Activated B cell treated with CpG ODN at 0.5 μM for 24 hours (primary cell): ENCODE results near the gene NAA35. TPM values are rescaled to one million over a fixed set of nuclear protein-coding genes. Genes with fewer than 3 reads are reported as not detected.

Experiments used
- ATAC-seq: fragments of 200-7000 bp; cut with Tn5 transposase; one replicate; pipeline ENCODE4 v1.10.0; 2021; ENCODE audit warnings: low read depth, mild to moderate bottlenecking, moderate library complexity
- CTCF ChIA-PET: fragments of 350-600 bp; sonication (Branson Sonifier 250); formaldehyde crosslinking; loops from one replicate; lab custom pipeline; 2021; ENCODE audit warnings: antibody characterized with exemption; lab: Charles Lee
- POLR2A ChIA-PET: fragments of 350-600 bp; sonication (Branson Sonifier 250); formaldehyde crosslinking; loops from one replicate; lab custom pipeline; 2021; ENCODE audit warnings: antibody characterized with exemption; lab: Charles Lee
- DNase-seq: peaks from one replicate; pipeline ENCODE4 v3.0.0; 2022
- H3K27ac Mint-ChIP-seq: one replicate; pipeline ENCODE4 v1.8.0; 2020; ENCODE audit warnings: mixed read lengths
- H3K27me3 Mint-ChIP-seq: one replicate; pipeline ENCODE4 v1.8.0; 2021; ENCODE audit warnings: mixed read lengths
- H3K36me3 Mint-ChIP-seq: one replicate; pipeline ENCODE4 v1.8.0; 2021; ENCODE audit warnings: low read depth, mixed read lengths
- H3K4me1 Mint-ChIP-seq: one replicate; pipeline ENCODE4 v1.8.0; 2021; ENCODE audit warnings: mixed read lengths
- H3K4me3 Mint-ChIP-seq: one replicate; pipeline ENCODE4 v1.8.0; 2020; ENCODE audit warnings: mild to moderate bottlenecking, mixed read lengths
- H3K9me3 Mint-ChIP-seq: one replicate; pipeline ENCODE4 v1.8.0; 2020; ENCODE audit warnings: mixed read lengths
- CTCF ChIP-seq: fragments of 200-600 bp; IDR thresholded peaks from one replicate; pipeline ENCODE4 v1.8.0; 2022; ENCODE audit warnings: antibody characterized with exemption, mild to moderate bottlenecking
- intact Hi-C: fragments of 100-400 bp; cut with micrococcal nuclease; formaldehyde crosslinking; loops from one replicate; pipeline ENCODE4 v1.15.1; 2024
- total RNA-seq: library from RNA; stranded (reverse); gene quantifications from 2 replicates; pipeline ENCODE4 v1.2.3, GENCODE V29; 2022

The NAA35 gene
- total RNA-seq, 1 donor from 2014 or later: 18.9 TPM

GRCh38 chr9:86043586-86043985 lies 102.6 kb downstream of the NAA35 start:
- H3K27me3 Mint-ChIP-seq: no peaks in the 10 kb centered on the region
- H3K36me3 Mint-ChIP-seq: no peaks in the 10 kb centered on the region
- H3K4me3 Mint-ChIP-seq: no peak overlapping the region
- ChIA-PET CTCF (no interaction called here), POLR2A (no interaction called here)
- no peak overlapping the region for H3K27ac Mint-ChIP-seq
- no peaks in the 10 kb centered on the region for H3K4me1 Mint-ChIP-seq
- intact Hi-C loops: no loop called here
- no peaks in the 10 kb centered on the region for H3K9me3 Mint-ChIP-seq
- ATAC-seq (no peak), DNase-seq (no peak)
- no peak for TF ChIP-seq CTCF

GRCh38 chr9:86043999-86044398 lies 103.1 kb downstream of the NAA35 start:
- no peak for TF ChIP-seq CTCF
- H3K9me3 Mint-ChIP-seq: no peaks in the 10 kb centered on the region
- no peaks in the 10 kb centered on the region for H3K36me3 Mint-ChIP-seq
- H3K4me1 Mint-ChIP-seq: no peaks in the 10 kb centered on the region
- ATAC-seq: no peak
- intact Hi-C loops: no loop called here
- H3K27me3 Mint-ChIP-seq: no peaks in the 10 kb centered on the region
- DNase-seq: no peak
- H3K27ac Mint-ChIP-seq: no peak overlapping the region
- ChIA-PET CTCF (no interaction called here), POLR2A (no interaction called here)
- no peak overlapping the region for H3K4me3 Mint-ChIP-seq

GRCh38 chr9:86045654-86046053 lies 104.7 kb downstream of the NAA35 start:
- Mint-ChIP-seq H3K9me3 (no peaks in the 10 kb centered on the region), H3K27ac (no peak overlapping the region), H3K36me3 (no peaks in the 10 kb centered on the region), H3K27me3 (no peaks in the 10 kb centered on the region), H3K4me1 (no peaks in the 10 kb centered on the region), H3K4me3 (no peak overlapping the region)
- no peak for ATAC-seq
- intact Hi-C loops: no loop called here
- no peak for DNase-seq
- no peak for TF ChIP-seq CTCF
- ChIA-PET CTCF (no interaction called here), POLR2A (no interaction called here)

- ATAC-seq (no peak), DNase-seq (no peak)
- Mint-ChIP-seq H3K36me3 (no peaks in the 10 kb centered on the region), H3K4me1 (no peaks in the 10 kb centered on the region), H3K4me3 (no peak overlapping the region), H3K27me3 (no peaks in the 10 kb centered on the region), H3K27ac (no peak overlapping the region), H3K9me3 (no peaks in the 10 kb centered on the region)
- intact Hi-C loops: no loop called here
- CTCF ChIA-PET: no interaction called here
- no peak for TF ChIP-seq CTCF
- POLR2A ChIA-PET: no interaction called here
Measured at GRCh38 chr9:86046071-86046636, 105.2 kb downstream of the NAA35 start.

GRCh38 chr9:86046930-86047341 lies 106.0 kb downstream of the NAA35 start:
- Mint-ChIP-seq H3K9me3 (no peaks in the 10 kb centered on the region), H3K4me3 (no peak overlapping the region), H3K36me3 (no peaks in the 10 kb centered on the region), H3K27ac (no peak overlapping the region), H3K4me1 (no peaks in the 10 kb centered on the region), H3K27me3 (no peaks in the 10 kb centered on the region)
- intact Hi-C loops: no loop called here
- ChIA-PET CTCF (no interaction called here), POLR2A (no interaction called here)
- TF ChIP-seq CTCF: no peak
- no peak for ATAC-seq
- no peak for DNase-seq
